Fibroblast of lung (primary cell): ENCODE results near the gene PDE4D. TPM values are rescaled to one million over a fixed set of nuclear protein-coding genes. Genes with fewer than 3 reads are reported as not detected.
A peak's percentile ranks its signal among the peaks of the same experiment; 100 is the strongest.
"Not testable (repeated sequence)": the region's sequence is repeated elsewhere in the genome, so short reads cannot be mapped to it uniquely, and the experiment has no call there.

ENCODE experiments used
- DNase-seq, 2 donors: peaks; one replicate each; pipeline versions ENCODE4 v3.0.0 to v3.0.0-alpha.2; 2010; ENCODE audit warnings: low read depth in 2 of 2
- H2AFZ ChIP-seq: 2 replicates; pipeline ENCODE4 v1.5.1; 2012; ENCODE audit warnings: low read length, control low read depth, inconsistent platforms
- H3K27ac ChIP-seq: 2 replicates; pipeline ENCODE4 v1.5.1; 2011; ENCODE audit warnings: low read length, control low read depth; ENCODE audit not compliant: insufficient read depth
- H3K27me3 ChIP-seq: 2 replicates; pipeline ENCODE4 v1.5.1; 2011; ENCODE audit warnings: mild to moderate bottlenecking, low read length; ENCODE audit not compliant: control insufficient read depth, insufficient read depth
- H3K36me3 ChIP-seq: 2 replicates; pipeline ENCODE4 v1.5.1; 2011; ENCODE audit warnings: low read length; ENCODE audit not compliant: control insufficient read depth, insufficient read depth
- H3K4me1 ChIP-seq: 2 replicates; pipeline ENCODE4 v1.5.1; 2011; ENCODE audit warnings: low read length; ENCODE audit not compliant: control insufficient read depth, insufficient read depth; ENCODE audit errors: extremely low read depth
- H3K4me2 ChIP-seq: 2 replicates; pipeline ENCODE4 v1.5.1; 2011; ENCODE audit warnings: low read length, control low read depth; ENCODE audit not compliant: insufficient read depth; ENCODE audit errors: extremely low read depth
- H3K4me3 ChIP-seq, 4 experiments: fragments of 200-600 bp in 1 of 4; sonication (generic) in 1 of 4; replicated peaks in 1 of 4; 2 replicates each; pipeline ENCODE4 v1.5.1; 2011 to 2016; ENCODE audit warnings: low read length in 4 of 4, low read depth in 3 of 4, mild to moderate bottlenecking in 3 of 4, control low read depth in 2 of 4, inconsistent platforms in 1 of 4, mixed read lengths in 1 of 4; ENCODE audit not compliant: insufficient read depth in 1 of 4; ENCODE audit errors: control extremely low read depth in 1 of 4
- H3K79me2 ChIP-seq: 2 replicates; pipeline ENCODE4 v1.5.1; 2012; ENCODE audit warnings: mild to moderate bottlenecking, low read length, inconsistent platforms; ENCODE audit not compliant: control insufficient read depth, insufficient read depth
- H3K9ac ChIP-seq: 2 replicates; pipeline ENCODE4 v1.5.1; 2011; ENCODE audit warnings: mild to moderate bottlenecking, low read length, control low read depth; ENCODE audit not compliant: insufficient read depth
- H3K9me3 ChIP-seq: 2 replicates; pipeline ENCODE4 v1.5.1; 2012; ENCODE audit warnings: low read depth, low read length; ENCODE audit not compliant: control insufficient read depth, insufficient read depth
- H4K20me1 ChIP-seq: 2 replicates; pipeline ENCODE4 v1.5.1; 2011; ENCODE audit warnings: low read length; ENCODE audit not compliant: control insufficient read depth, insufficient read depth; ENCODE audit errors: extremely low read depth
- CTCF ChIP-seq, 2 donors: IDR thresholded peaks in 1 of 2; conservative IDR thresholded peaks in 1 of 2; 1 replicate in 1 of 2; 2 replicates in 1 of 2; pipeline ENCODE4 v1.5.1; 2011 to 2012; ENCODE audit warnings: low read length in 2 of 2, control low read depth in 1 of 2, inconsistent platforms in 1 of 2, low read depth in 1 of 2, mild to moderate bottlenecking in 1 of 2
- EZH2 ChIP-seq: IDR thresholded peaks from 2 replicates; pipeline ENCODE4 v1.5.1; 2012; ENCODE audit warnings: low read length, control low read depth, mild to moderate bottlenecking; ENCODE audit errors: missing control alignments
- polyA plus RNA-seq, 2 donors: library from polyadenylated mRNA; depleted of rRNA in 1 of 2; stranded (reverse) in 1 of 2; unstranded in 1 of 2; fragments of >200 nt; gene quantifications; 2 replicates each; pipeline ENCODE4 v1.2.1, GENCODE V29; 2011 to 2012; ENCODE audit warnings: missing spikeins in 1 of 2
- total RNA-seq: library from RNA; depleted of rRNA; stranded (reverse); fragments of >200 nt; gene quantifications from 2 replicates; pipeline ENCODE4 v1.2.1, GENCODE V29; 2014

PDE4D gene
- total and polyA plus RNA-seq, 2 donors (not counting 1 experiment from before 2014, with no cell fraction given): 2.1 to 8.3 TPM

- H3K27ac ChIP-seq: no peak overlapping the region
- no peaks in the 10 kb centered on the region for H3K36me3 ChIP-seq
- no peaks in the 10 kb centered on the region for H4K20me1 ChIP-seq
- H3K9ac ChIP-seq: no peak overlapping the region
- no peaks in the 10 kb centered on the region for H3K4me1 ChIP-seq
- H3K4me2 ChIP-seq: no peak overlapping the region
- DNase-seq: peak in 1 of 2 donors; percentile 44
- H3K27me3 ChIP-seq: no peaks in the 10 kb centered on the region
- no peak for TF ChIP-seq EZH2
- H3K4me3 ChIP-seq: no peak overlapping the region
- no peaks in the 10 kb centered on the region for H3K79me2 ChIP-seq
- no peaks in the 10 kb centered on the region for H3K9me3 ChIP-seq
- H2AFZ ChIP-seq: no peak overlapping the region
Observed at GRCh38 chr5:58963361-58963760, 930.2 kb downstream of the PDE4D start.

GRCh38 chr5:58961631-58962280 is 931.8 kb downstream of the PDE4D start:
- no peaks in the 10 kb centered on the region for H3K79me2 ChIP-seq
- no peaks in the 10 kb centered on the region for H3K36me3 ChIP-seq
- no peaks in the 10 kb centered on the region for H4K20me1 ChIP-seq
- H3K9ac ChIP-seq: no peak overlapping the region
- no peaks in the 10 kb centered on the region for H3K9me3 ChIP-seq
- no peak overlapping the region for H3K4me3 ChIP-seq
- TF ChIP-seq CTCF (conservative IDR thresholded peaks at IDR 0.05 in 1 of 2, IDR thresholded peaks at IDR 0.05 in 1 of 2; ENCODE audit: low read depth in 1 of 2, low read length in 2 of 2) (no peak), EZH2 (no peak)
- no peak overlapping the region for H3K27ac ChIP-seq
- no peak overlapping the region for H2AFZ ChIP-seq
- H3K4me1 ChIP-seq: no peaks in the 10 kb centered on the region
- no peak for DNase-seq
- no peak overlapping the region for H3K4me2 ChIP-seq
- H3K27me3 ChIP-seq: no peaks in the 10 kb centered on the region

- Histone ChIP-seq H3K4me1 (no peaks in the 10 kb centered on the region), H3K36me3 (no peaks in the 10 kb centered on the region), H3K9ac (no peak overlapping the region), H2AFZ (no peak overlapping the region), H3K27ac (no peak overlapping the region), H3K27me3 (no peaks in the 10 kb centered on the region), H3K79me2 (no peaks in the 10 kb centered on the region), H3K4me2 (no peak overlapping the region), H3K9me3 (no peaks in the 10 kb centered on the region), H3K4me3 (no peak overlapping the region), H4K20me1 (no peaks in the 10 kb centered on the region)
- DNase-seq: no peak
- TF ChIP-seq EZH2 (no peak), CTCF (conservative IDR thresholded peaks at IDR 0.05 in 1 of 2, IDR thresholded peaks at IDR 0.05 in 1 of 2; ENCODE audit: low read depth in 1 of 2, low read length in 2 of 2) (no peak)
Observed at GRCh38 chr5:58958701-58959100, 934.8 kb downstream of the PDE4D start.

- H3K27me3 ChIP-seq, H3K9me3 ChIP-seq, H3K4me1 ChIP-seq, H3K4me3 ChIP-seq, DNase-seq, H2AFZ ChIP-seq, H3K79me2 ChIP-seq, H3K36me3 ChIP-seq, H3K9ac ChIP-seq, H3K4me2 ChIP-seq, H4K20me1 ChIP-seq, H3K27ac ChIP-seq: not testable (repeated sequence)
Observed at GRCh38 chr5:58953218-58953617, 940.3 kb downstream of the PDE4D start.
